Aorta (tissue), 5 donors: ENCODE results near the gene OVAAL. TPM values are rescaled to one million over a fixed set of nuclear protein-coding genes. Genes with fewer than 3 reads are reported as not detected.
A peak's percentile ranks its signal among the peaks of the same experiment; 100 is the strongest.

Source experiments
- ATAC-seq: fragments of 200-7000 bp; cut with Tn5 transposase; one replicate; pipeline ENCODE4 v1.9.1; 2022; ENCODE audit warnings: moderate library complexity; ENCODE audit not compliant: low FRiP score
- DNase-seq, 2 donors: peaks; one replicate each; pipeline ENCODE4 v3.0.0-alpha.2; 2020
- H3K27ac ChIP-seq, 2 donors: one replicate each; pipeline ENCODE4 v1.5.1; 2013; ENCODE audit warnings: low read length in 2 of 2, mild to moderate bottlenecking in 2 of 2, moderate library complexity in 2 of 2, control low read depth in 1 of 2, inconsistent platforms in 1 of 2, low read depth in 1 of 2
- H3K27me3 ChIP-seq, 2 donors: one replicate each; pipeline ENCODE4 v1.6.1; 2013; ENCODE audit warnings: control low read depth in 1 of 2, low read length in 1 of 2, mild to moderate bottlenecking in 1 of 2, moderate library complexity in 1 of 2; ENCODE audit not compliant: insufficient read depth in 2 of 2, control insufficient read depth in 1 of 2
- H3K36me3 ChIP-seq, 2 donors: one replicate each; pipeline ENCODE4 v1.6.1; 2013; ENCODE audit warnings: control low read depth in 1 of 2, low read length in 1 of 2, mild to moderate bottlenecking in 1 of 2; ENCODE audit not compliant: insufficient read depth in 2 of 2, control insufficient read depth in 1 of 2
- H3K4me1 ChIP-seq, 2 donors: one replicate each; pipeline ENCODE4 v1.6.1; 2013; ENCODE audit warnings: low read length in 2 of 2, control low read depth in 1 of 2, mild to moderate bottlenecking in 1 of 2, moderate library complexity in 1 of 2; ENCODE audit not compliant: insufficient read depth in 2 of 2, control insufficient read depth in 1 of 2
- H3K4me3 ChIP-seq, 2 donors: one replicate each; pipeline ENCODE4 v1.5.1; 2013; ENCODE audit warnings: low read length in 2 of 2, control low read depth in 1 of 2, mild to moderate bottlenecking in 1 of 2
- H3K9me3 ChIP-seq: one replicate; pipeline ENCODE4 v1.6.1; 2013; ENCODE audit warnings: mild to moderate bottlenecking, low read length; ENCODE audit not compliant: control insufficient read depth
- WGBS, 2 donors: extraction: QIAGEN DNeasy Blood & Tissue Kit; methylation state at CpG; one replicate each; pipeline ENCODE4 v1.1.7; 2013; 5-methylcytosine and 5-hydroxymethylcytosine counted together
- intact Hi-C, 2 donors: fragments of 100-400 bp; cut with DNase I; formaldehyde crosslinking; loops; one replicate each; pipeline versions ENCODE4 v1.14.2 to v1.15.0; 2022
- polyA plus RNA-seq, 2 donors: library from polyadenylated mRNA; stranded (reverse); fragments of 200-250 nt; gene quantifications; one replicate each; pipeline ENCODE4 v1.2.3, GENCODE V29; 2013
- total RNA-seq, 2 donors: library from RNA; stranded (reverse); fragmentation: NEBNext Ultra II Directional; extraction: Animal tissue kit (Norgen Biotek cat#: 25700); gene quantifications; one replicate each; pipeline ENCODE4 v1.2.1, GENCODE V29; 2021
- donor health status: healthy with polysubstance abuse.
- donor health status: Bipolar disorder and iron deficiency.
- donor health status: DM: no; HTN: no; CAD: no.
- donor health status: DM: no; HTN: no; CAD: no.
- donor health status: DM: yes; HTN: yes; CAD: no.

The OVAAL gene
- total and polyA plus RNA-seq, 4 donors, result not detected

DNA sequence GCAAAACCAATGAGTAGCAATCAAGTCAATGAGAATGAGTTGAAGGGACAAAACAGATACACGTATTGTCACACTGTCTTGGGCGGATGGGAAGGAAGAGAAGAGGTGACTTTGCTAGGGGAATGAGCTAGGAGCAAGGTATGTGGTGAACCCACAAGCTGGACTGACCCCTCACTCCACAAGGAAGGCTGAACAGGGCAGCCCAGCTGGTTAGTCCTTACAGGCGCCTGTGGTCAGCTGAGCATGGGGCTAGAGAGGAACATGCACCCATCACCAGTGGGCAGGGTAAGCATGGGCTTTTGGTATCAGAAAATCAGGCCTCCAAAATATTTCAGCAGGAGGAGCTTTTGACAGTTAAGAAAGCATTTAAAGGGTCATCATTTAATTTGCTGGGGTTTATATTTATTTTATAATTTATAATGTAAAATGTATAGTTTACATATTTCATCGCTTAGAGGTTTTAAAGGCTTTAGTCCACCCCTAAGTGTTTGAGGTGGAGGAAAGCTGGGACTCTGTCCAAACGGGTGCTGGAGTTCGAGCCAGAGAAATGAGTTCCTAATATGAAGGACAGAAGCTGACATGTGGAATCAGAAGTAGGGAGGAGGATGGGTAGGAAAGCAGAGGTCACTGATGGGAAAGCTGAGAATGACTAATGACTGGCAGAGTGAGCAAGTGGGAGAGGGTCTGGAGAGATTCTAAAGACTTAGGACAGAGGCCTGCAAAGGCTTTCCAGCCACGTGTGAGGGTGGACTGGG, 34.4 kb upstream of the OVAAL start:
- Histone ChIP-seq H3K4me1 (peaks cover 6% of the 10 kb centered on the region in 2 donors), H3K9me3 (no peaks in the 10 kb centered on the region), H3K27ac (no peak overlapping the region), H3K4me3 (no peak overlapping the region), H3K27me3 (no peaks in the 10 kb centered on the region), H3K36me3 (no peaks in the 10 kb centered on the region)
- DNase-seq (no peak), ATAC-seq (no peak)
- intact Hi-C loops, result loop anchor here in 1 of 2 donors (10.0 kb wide), 1 partner anchor 630 kb away; no protein-coding TSS in a partner anchor
- 75 to 77% methylated on average over 7 of the region's 7 CpGs for WGBS, 2 donors

DNA sequence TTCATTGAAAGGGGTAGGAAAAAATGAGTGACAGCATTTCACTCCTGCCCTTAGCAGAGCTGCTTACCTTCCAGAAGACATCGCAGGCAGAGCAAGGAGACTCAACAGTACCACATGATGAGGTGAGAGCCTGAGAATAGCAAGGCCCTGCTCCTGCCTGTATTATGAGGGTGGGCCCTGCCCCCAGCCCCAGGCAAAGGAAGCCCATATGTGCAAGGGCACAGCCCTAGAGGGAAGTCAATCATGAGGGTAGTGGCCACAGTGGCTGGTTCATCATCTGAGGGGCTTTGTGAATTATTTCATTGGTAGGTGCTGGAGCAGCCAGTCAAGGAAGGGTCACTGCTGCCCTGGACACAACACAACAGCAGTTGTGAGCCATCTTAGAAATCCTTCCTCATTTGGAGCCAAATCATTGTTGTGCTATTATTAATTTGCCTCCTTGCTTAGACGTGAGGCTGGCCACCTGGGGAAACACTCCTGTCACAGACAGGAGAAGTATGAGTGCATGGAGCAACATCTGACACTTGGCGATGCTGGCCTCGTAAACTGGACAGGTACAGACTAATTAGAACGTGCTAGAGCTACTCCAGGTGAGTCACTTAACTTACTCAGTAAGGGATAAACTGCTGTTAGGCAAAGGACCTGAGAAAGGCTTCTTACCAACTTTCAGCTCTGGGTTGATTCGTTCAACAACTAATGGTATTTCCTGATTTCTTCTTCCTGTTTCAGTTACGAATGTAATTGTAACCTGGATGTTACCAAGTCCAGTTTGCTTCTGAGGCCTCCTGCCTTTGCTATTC, 33.6 kb upstream of the OVAAL start:
- DNase-seq (no peak), ATAC-seq (no peak)
- Histone ChIP-seq H3K9me3 (no peaks in the 10 kb centered on the region), H3K27me3 (no peaks in the 10 kb centered on the region), H3K4me1 (peaks cover 6 to 8% of the 10 kb centered on the region in 2 donors), H3K27ac (peak overlapping the region in 1 of 2 donors; percentile 15), H3K36me3 (no peaks in the 10 kb centered on the region), H3K4me3 (no peak overlapping the region)
- 66 to 70% methylated on average over 7 of the region's 7 CpGs for WGBS, 2 donors
- intact Hi-C loops, result loop anchor here in 1 of 2 donors (10.0 kb wide), 1 partner anchor 630 kb away; no protein-coding TSS in a partner anchor

DNA sequence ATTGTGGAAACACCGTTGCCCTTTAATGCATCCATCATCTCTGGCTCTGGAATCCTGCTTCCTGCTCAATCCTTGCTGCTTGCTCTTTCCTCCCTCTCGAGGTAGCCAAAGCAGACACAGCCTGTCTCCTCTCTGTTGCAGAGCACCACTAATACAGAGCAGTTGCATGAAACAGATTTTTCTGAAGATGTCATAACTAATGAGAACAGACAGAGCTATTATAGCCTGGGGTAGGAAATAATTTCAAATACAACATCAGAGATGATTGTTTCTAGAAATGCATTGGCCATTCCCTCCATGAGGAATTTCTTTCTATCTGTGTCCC, 33.1 kb upstream of the OVAAL start:
- peaks cover 6 to 8% of the 10 kb centered on the region in 2 donors for H3K4me1 ChIP-seq
- 23 to 41% methylated on average over 2 of the region's 2 CpGs for WGBS, 2 donors
- no peaks in the 10 kb centered on the region for H3K36me3 ChIP-seq
- ATAC-seq, result no peak
- no peaks in the 10 kb centered on the region for H3K9me3 ChIP-seq
- no peak overlapping the region for H3K4me3 ChIP-seq
- no peak for DNase-seq
- peak overlapping the region in 1 of 2 donors; percentile 15 for H3K27ac ChIP-seq
- intact Hi-C loops, result loop anchor here in 1 of 2 donors (10.0 kb wide), 1 partner anchor 629 kb away; no protein-coding TSS in a partner anchor
- no peaks in the 10 kb centered on the region for H3K27me3 ChIP-seq

DNA sequence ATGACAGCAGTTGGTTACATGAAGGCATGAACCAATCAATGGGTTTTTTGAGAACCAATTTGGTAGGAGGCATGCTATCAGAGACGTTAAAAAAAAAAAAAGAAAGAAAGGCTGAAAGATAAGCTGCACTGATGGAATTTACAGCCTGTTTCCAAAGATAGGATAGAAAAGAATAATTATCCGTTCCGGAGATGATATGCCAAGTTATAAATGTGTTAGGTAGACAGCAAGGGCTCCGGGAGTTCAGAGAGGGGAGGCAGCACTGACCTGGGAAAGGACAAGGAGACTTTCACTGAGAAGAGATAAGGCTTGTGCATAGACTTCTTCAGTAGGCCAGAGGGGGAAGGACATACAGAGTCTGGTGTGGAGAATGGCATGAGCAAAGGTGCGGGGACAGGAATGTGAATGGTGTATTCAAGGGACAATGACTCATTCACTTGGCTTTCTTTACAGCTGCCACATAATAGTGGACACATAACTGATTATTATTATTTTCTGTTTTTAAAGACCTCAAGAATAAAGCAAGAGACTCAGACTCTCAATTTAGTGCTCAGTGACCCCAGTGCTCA, 31.6 kb upstream of the OVAAL start:
- WGBS, 2 donors, result 28 to 39% methylated on average over 5 of the region's 5 CpGs
- intact Hi-C loops, result loop anchor here in 1 of 2 donors (10.0 kb wide), 1 partner anchor 628 kb away; no protein-coding TSS in a partner anchor

DNA sequence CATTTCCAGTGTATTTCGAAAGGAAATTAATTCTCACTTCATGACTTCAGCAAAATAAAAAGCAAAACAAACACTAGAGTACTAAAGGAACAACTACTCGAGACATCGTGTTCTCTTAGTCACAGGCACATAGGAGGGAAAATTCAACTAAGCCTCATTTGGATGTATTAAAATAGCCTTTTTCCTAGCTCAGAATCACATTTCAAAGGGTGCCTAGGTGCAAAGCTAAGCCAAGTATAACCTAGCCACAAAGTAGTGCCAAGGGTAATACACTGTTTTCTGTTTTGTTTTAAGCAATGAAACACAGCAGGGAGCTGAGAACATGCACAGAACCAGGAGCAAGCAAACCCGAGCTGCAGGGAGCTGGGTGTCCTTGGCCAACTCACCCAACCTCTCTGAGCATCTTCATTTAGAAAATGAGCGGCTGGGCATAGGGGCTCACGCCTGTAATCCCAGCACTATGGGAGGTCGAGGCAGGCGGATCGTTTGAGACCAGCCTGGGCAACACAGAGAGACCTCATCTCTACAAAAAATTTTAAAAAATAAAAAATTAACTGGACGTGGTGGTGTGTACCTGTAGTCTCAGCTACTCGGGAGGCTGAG, 29.8 kb upstream of the OVAAL start:
- no peaks in the 10 kb centered on the region for H3K9me3 ChIP-seq
- peak overlapping the region in 1 of 2 donors; percentile 80 for H3K27ac ChIP-seq
- intact Hi-C loops, result loop anchor here (1.0 to 10.0 kb wide), 2 partner anchors 102 to 626 kb away; no protein-coding TSS in a partner anchor
- no peaks in the 10 kb centered on the region for H3K36me3 ChIP-seq
- H3K4me3 ChIP-seq, result no peak overlapping the region
- DNase-seq (no peak), ATAC-seq (peak; percentile 80)
- H3K27me3 ChIP-seq, result no peaks in the 10 kb centered on the region
- H3K4me1 ChIP-seq, result peaks cover 8% of the 10 kb centered on the region in 2 donors
- WGBS, 2 donors, result 53 to 54% methylated on average over 11 of the region's 11 CpGs

More for the DNA sequence above, 31.6 kb upstream of the OVAAL start:
- Histone ChIP-seq H3K36me3 (no peaks in the 10 kb centered on the region), H3K4me1 (peaks cover 6 to 8% of the 10 kb centered on the region in 2 donors), H3K27ac (peak overlapping the region; percentile 11 to 66), H3K9me3 (no peaks in the 10 kb centered on the region), H3K4me3 (no peak overlapping the region), H3K27me3 (no peaks in the 10 kb centered on the region)
- ATAC-seq, result no peak
- no peak for DNase-seq

DNA sequence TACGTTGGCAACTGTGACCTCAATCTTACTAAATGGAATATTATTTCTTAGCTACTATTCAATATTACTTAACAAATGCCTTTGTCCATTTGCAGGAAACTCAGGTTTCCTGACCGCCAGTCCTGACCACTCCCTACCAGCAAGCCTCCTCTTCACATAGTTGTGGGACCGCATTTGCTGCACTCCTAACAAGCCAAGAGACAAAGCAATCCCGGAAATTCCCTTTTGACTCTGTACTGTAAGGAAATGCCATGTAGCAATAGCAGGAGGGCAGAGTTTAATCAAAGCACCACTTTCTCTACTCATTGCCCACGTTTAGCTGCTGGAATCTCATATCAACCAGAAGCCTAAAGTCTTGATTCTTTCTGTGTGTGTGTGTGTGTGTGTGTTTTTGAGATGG, 28.3 kb upstream of the OVAAL start:
- 55 to 67% methylated on average over 5 of the region's 5 CpGs for WGBS, 2 donors
- H3K27me3 ChIP-seq, result no peaks in the 10 kb centered on the region
- no peak overlapping the region for H3K27ac ChIP-seq
- H3K36me3 ChIP-seq, result no peaks in the 10 kb centered on the region
- intact Hi-C loops, result loop anchor here in 1 of 2 donors (5.0 to 10.0 kb wide), 2 partner anchors 332 to 624 kb away; no protein-coding TSS in a partner anchor
- ATAC-seq (no peak), DNase-seq (no peak)
- peaks cover 6 to 8% of the 10 kb centered on the region in 2 donors for H3K4me1 ChIP-seq
- no peak overlapping the region for H3K4me3 ChIP-seq
- H3K9me3 ChIP-seq, result no peaks in the 10 kb centered on the region

DNA sequence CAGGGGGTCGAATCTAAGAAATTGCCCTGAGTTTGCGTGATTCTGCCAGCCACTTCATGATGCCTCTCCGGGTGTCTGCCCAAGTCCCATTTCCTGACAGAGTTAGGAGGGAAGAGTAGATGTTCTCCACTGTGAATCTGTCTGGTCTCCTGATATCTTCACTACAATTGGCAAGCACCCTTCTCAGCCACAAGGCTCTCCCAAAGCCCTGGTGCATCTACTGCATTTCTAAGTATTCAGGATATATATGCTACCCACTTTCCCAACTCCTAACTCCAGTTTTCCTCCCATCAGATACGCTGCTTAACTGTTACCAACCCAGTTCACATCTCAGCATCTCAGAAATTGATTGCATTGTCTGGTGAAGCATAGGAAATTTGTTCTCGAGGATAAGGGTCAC, 25.9 kb upstream of the OVAAL start:
- Histone ChIP-seq H3K4me3 (no peak overlapping the region), H3K4me1 (peaks cover 3% of the 10 kb centered on the region in 2 donors), H3K36me3 (no peaks in the 10 kb centered on the region), H3K27ac (no peak overlapping the region), H3K9me3 (no peaks in the 10 kb centered on the region), H3K27me3 (no peaks in the 10 kb centered on the region)
- intact Hi-C loops, result loop anchor here in 1 of 2 donors (5.0 to 10.0 kb wide), 2 partner anchors 329 to 622 kb away; no protein-coding TSS in a partner anchor
- WGBS, 2 donors, result 79 to 80% methylated on average over 5 of the region's 5 CpGs
- DNase-seq (no peak), ATAC-seq (no peak)
